Mammary epithelial cell (primary cell): ENCODE results near the gene ENOX2.

Source experiments
- EZH2 ChIP-seq: IDR thresholded peaks from 2 replicates; pipeline ENCODE4 v1.6.1; 2012; ENCODE audit warnings: low read length, inconsistent platforms, borderline replicate concordance
- TF ChIP-seq, protein P1 (sequence below), 2 donors: IDR thresholded peaks in 1 of 2; conservative IDR thresholded peaks in 1 of 2; 2 replicates each; pipeline ENCODE4 v1.5.1; 2011 to 2012; ENCODE audit warnings: inconsistent platforms in 2 of 2, low read length in 2 of 2, mild to moderate bottlenecking in 2 of 2, control low read depth in 1 of 2, low read depth in 1 of 2; ENCODE audit not compliant: insufficient read depth in 1 of 2; ENCODE audit errors: extremely low read depth in 1 of 2

- TF ChIP-seq, protein P1, sequence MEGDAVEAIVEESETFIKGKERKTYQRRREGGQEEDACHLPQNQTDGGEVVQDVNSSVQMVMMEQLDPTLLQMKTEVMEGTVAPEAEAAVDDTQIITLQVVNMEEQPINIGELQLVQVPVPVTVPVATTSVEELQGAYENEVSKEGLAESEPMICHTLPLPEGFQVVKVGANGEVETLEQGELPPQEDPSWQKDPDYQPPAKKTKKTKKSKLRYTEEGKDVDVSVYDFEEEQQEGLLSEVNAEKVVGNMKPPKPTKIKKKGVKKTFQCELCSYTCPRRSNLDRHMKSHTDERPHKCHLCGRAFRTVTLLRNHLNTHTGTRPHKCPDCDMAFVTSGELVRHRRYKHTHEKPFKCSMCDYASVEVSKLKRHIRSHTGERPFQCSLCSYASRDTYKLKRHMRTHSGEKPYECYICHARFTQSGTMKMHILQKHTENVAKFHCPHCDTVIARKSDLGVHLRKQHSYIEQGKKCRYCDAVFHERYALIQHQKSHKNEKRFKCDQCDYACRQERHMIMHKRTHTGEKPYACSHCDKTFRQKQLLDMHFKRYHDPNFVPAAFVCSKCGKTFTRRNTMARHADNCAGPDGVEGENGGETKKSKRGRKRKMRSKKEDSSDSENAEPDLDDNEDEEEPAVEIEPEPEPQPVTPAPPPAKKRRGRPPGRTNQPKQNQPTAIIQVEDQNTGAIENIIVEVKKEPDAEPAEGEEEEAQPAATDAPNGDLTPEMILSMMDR (conservative IDR thresholded peaks at IDR 0.05 in 1 of 2, IDR thresholded peaks at IDR 0.05 in 1 of 2; ENCODE audit: extremely low read depth in 1 of 2, insufficient read depth in 1 of 2, low read depth in 1 of 2, low read length in 2 of 2) = no peak
- TF ChIP-seq EZH2 = no peak
Observed at GRCh38 chrX:130714665-130715064, 188.3 kb downstream of the ENOX2 start.
